A673 (cell line): Measurements from ENCODE around the gene SLC38A8. TPM values are rescaled to one million over a fixed set of nuclear protein-coding genes. Genes with fewer than 3 reads are reported as not detected.

Source experiments
- BruUV-seq: library from RNA; stranded (reverse); fragments of 400-500 nt; replicated peaks from 2 replicates; lab custom pipeline; 2021; lab: Mats Ljungman, UMichigan
- CTCF ChIA-PET: fragments of 300-600 bp; sonication (Branson Sonifier 250); formaldehyde crosslinking; loops from one replicate; lab custom pipeline; 2022; ENCODE audit warnings: antibody characterized with exemption; lab: Charles Lee
- POLR2A ChIA-PET: fragments of 300-600 bp; sonication (Branson Sonifier 250); formaldehyde crosslinking; loops from one replicate; lab custom pipeline; 2022; ENCODE audit warnings: antibody characterized with exemption; ENCODE audit not compliant: low non-redundant PET; lab: Charles Lee
- DNase-seq: peaks from one replicate; pipeline ENCODE4 v3.0.0-alpha.2; 2015; ENCODE audit warnings: low spot score
- H3K27ac ChIP-seq: fragments of 200-600 bp; sonication (generic); 2 replicates; pipeline ENCODE4 v1.5.1; 2016; ENCODE audit warnings: mixed run types, low read depth, mild to moderate bottlenecking, mixed read lengths, antibody characterized with exemption, low read length; ENCODE audit not compliant: poor library complexity, severe bottlenecking
- H3K27me3 ChIP-seq: fragments of 200-600 bp; sonication (generic); replicated peaks from 2 replicates; pipeline ENCODE4 v1.6.1; 2017; ENCODE audit warnings: mixed run types, low read depth, mild to moderate bottlenecking, mixed read lengths, antibody characterized with exemption, low read length; ENCODE audit not compliant: insufficient read depth, poor library complexity
- H3K36me3 ChIP-seq: fragments of 200-600 bp; sonication (generic); 2 replicates; pipeline ENCODE4 v1.6.1; 2016; ENCODE audit warnings: mixed run types, mild to moderate bottlenecking, mixed read lengths, antibody characterized with exemption, low read length; ENCODE audit not compliant: insufficient read depth, poor library complexity, severe bottlenecking
- H3K4me1 ChIP-seq: fragments of 200-600 bp; sonication (generic); 2 replicates; pipeline ENCODE4 v1.6.1; 2017; ENCODE audit warnings: mixed run types, mild to moderate bottlenecking, mixed read lengths, antibody characterized with exemption, low read length; ENCODE audit not compliant: insufficient read depth, poor library complexity, severe bottlenecking
- H3K4me3 ChIP-seq: fragments of 200-600 bp; sonication (generic); 2 replicates; pipeline ENCODE4 v1.5.1; 2016; ENCODE audit warnings: low read depth, mixed run types, mild to moderate bottlenecking, mixed read lengths, low read length; ENCODE audit not compliant: poor library complexity, severe bottlenecking
- H3K9me3 ChIP-seq: fragments of 200-600 bp; sonication (generic); 2 replicates; pipeline ENCODE4 v1.6.1; 2016; ENCODE audit warnings: mixed run types, low read depth, mild to moderate bottlenecking, mixed read lengths, antibody characterized with exemption, low read length; ENCODE audit not compliant: poor library complexity, severe bottlenecking
- CTCF ChIP-seq: fragments of 300-800, 200-600 bp; sonication (generic); conservative IDR thresholded peaks from 2 replicates; pipeline ENCODE4 v1.5.1; 2017; ENCODE audit warnings: low read depth, mild to moderate bottlenecking, antibody characterized with exemption, low read length, moderate library complexity, mixed read lengths
- EZH2 ChIP-seq: fragments of 200-600 bp; sonication (generic); IDR thresholded peaks from 2 replicates; pipeline ENCODE4 v1.6.1; 2017; ENCODE audit warnings: borderline replicate concordance, low read depth, mild to moderate bottlenecking, mixed read lengths, antibody characterized with exemption, low read length; ENCODE audit not compliant: poor library complexity, severe bottlenecking
- intact Hi-C: fragments of 100-400 bp; cut with micrococcal nuclease; formaldehyde crosslinking; loops from one replicate; pipeline ENCODE4 v1.10.0; 2022; ENCODE audit not compliant: unreplicated experiment
- total RNA-seq: library from RNA; stranded (reverse); gene quantifications from 2 replicates; pipeline ENCODE4 v1.2.3, GENCODE V29; 2021

SLC38A8 gene
- total RNA-seq, 1 experiment from 2014 or later, result not detected

DNA sequence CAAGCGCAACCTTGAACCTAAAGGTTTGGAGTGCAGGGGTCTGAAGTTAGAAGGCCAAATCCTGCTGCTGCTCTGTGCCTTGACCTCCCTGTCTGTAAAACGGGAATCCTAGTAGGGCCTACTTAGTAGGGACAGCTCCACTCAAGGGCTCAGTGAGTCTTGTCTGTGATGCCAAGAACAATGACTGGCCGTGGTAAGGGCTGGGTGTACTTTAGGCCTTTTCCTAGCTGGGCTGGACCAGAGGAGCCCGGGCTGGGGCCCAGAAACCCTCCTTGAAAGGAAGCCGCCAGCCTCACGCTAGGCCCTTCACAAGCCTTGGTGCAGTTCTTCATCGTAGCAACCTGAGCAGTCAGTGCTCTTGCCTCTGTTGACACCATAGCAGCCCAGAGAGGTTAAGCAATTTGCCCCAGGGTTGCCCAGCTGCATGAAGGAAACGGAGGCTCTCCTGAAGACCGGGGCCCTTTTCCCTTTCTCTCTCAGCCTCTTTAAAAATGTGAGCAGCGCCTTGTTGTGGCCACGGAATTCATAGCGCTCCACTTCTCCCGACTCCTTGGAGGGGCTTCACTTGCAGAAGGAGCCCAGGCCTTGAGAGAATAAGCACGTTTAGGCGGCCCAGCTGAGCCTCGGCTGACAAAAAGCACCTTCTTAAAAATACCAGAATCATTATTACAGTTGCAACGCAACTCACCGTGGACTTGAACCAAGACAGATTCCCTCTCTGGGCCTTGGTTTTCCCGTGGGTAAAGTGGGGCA is 70.2 kb downstream of the SLC38A8 start:
- H3K36me3 ChIP-seq, result no peaks in the 10 kb centered on the region
- DNase-seq, result no peak
- intact Hi-C loops, result no loop called here
- peaks cover 7% of the 10 kb centered on the region for H3K27me3 ChIP-seq
- POLR2A ChIA-PET, result no interaction called here
- TF ChIP-seq CTCF, result no peak
- TF ChIP-seq EZH2, result no peak
- BruUV-seq, result no TSS peak
- H3K27ac ChIP-seq, result no peak overlapping the region
- H3K4me1 ChIP-seq, result no peaks in the 10 kb centered on the region
- no peak overlapping the region for H3K4me3 ChIP-seq
- no peaks in the 10 kb centered on the region for H3K9me3 ChIP-seq
- CTCF ChIA-PET, result no interaction called here

- BruUV-seq, result no TSS peak
- ChIA-PET CTCF (no interaction called here), POLR2A (no interaction called here)
- peaks cover 7% of the 10 kb centered on the region for H3K27me3 ChIP-seq
- no peak overlapping the region for H3K4me3 ChIP-seq
- no peak overlapping the region for H3K27ac ChIP-seq
- no peaks in the 10 kb centered on the region for H3K4me1 ChIP-seq
- H3K36me3 ChIP-seq, result no peaks in the 10 kb centered on the region
- intact Hi-C loops, result no loop called here
- H3K9me3 ChIP-seq, result no peaks in the 10 kb centered on the region
- DNase-seq, result no peak
- no peak for TF ChIP-seq CTCF
- no peak for TF ChIP-seq EZH2
Observed at GRCh38 chr16:83971165-83972130, 71.1 kb downstream of the SLC38A8 start.

DNA sequence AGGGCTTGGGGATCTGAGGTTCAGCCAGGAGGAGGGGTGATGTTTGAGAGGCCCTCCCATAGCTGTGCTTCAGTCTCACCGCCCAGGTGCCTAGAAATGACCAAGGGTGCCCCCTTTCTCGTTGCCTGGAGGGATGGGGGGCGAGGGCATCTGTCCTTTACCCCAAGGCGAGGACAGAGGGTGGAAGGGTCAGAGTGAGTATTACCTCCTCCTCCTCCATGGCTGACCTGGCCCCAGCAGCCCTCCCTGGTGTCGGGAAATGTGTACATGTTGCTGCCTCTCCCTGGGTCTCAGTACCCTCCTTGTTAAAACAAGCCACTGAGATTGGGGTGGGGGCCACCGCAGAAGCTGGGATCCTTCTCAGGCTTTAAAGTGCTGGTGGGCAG is 72.2 kb downstream of the SLC38A8 start:
- CTCF ChIA-PET, result interaction anchor here (0.6 kb wide), 1 partner anchor 60 kb away, joined by 4 read pairs; no protein-coding TSS in a partner anchor
- DNase-seq, result no peak
- intact Hi-C loops, result no loop called here
- POLR2A ChIA-PET, result no interaction called here
- no TSS peak for BruUV-seq
- no peaks in the 10 kb centered on the region for H3K9me3 ChIP-seq
- no peak overlapping the region for H3K4me3 ChIP-seq
- no peak overlapping the region for H3K27ac ChIP-seq
- H3K27me3 ChIP-seq, result peaks cover 7% of the 10 kb centered on the region
- no peaks in the 10 kb centered on the region for H3K36me3 ChIP-seq
- H3K4me1 ChIP-seq, result no peaks in the 10 kb centered on the region
- TF ChIP-seq EZH2 (no peak), CTCF (no peak)
